ENCODE results near the gene TRAF3IP1.

DNA sequence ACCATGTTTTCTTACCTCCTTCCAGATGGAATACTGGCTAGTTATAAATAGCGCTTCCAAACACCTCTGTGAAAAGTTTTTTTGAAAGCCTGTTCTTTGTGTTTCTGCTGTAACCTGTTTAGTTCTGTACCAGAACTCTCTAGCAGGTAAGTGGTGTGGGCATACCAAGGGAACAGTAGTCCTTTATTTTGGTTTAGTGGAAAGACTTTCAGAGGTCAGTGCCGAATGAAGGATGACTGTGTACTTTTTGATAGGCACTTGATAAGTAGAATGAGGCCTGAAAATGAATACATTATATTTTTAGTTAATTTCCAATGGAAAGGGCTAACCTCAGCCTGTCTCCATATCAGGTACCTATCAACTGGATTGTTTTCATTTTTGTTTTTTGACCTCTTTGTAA lies 78.8 kb downstream of the TRAF3IP1 start:
- TF ChIP-seq, protein P1, sequence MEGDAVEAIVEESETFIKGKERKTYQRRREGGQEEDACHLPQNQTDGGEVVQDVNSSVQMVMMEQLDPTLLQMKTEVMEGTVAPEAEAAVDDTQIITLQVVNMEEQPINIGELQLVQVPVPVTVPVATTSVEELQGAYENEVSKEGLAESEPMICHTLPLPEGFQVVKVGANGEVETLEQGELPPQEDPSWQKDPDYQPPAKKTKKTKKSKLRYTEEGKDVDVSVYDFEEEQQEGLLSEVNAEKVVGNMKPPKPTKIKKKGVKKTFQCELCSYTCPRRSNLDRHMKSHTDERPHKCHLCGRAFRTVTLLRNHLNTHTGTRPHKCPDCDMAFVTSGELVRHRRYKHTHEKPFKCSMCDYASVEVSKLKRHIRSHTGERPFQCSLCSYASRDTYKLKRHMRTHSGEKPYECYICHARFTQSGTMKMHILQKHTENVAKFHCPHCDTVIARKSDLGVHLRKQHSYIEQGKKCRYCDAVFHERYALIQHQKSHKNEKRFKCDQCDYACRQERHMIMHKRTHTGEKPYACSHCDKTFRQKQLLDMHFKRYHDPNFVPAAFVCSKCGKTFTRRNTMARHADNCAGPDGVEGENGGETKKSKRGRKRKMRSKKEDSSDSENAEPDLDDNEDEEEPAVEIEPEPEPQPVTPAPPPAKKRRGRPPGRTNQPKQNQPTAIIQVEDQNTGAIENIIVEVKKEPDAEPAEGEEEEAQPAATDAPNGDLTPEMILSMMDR (IDR thresholded peaks at IDR 0.05), result no peak
- TF ChIP-seq EZH2 (IDR thresholded peaks at IDR 0.05; ENCODE audit: borderline replicate concordance, insufficient read depth, low read depth, low read length, poor library complexity, severe bottlenecking), result no peak

Data from B cell (primary cell).